Naive thymus-derived CD4-positive, alpha-beta T cell (primary cell): ENCODE data around the gene APEH. TPM values are rescaled to one million over a fixed set of nuclear protein-coding genes. Genes with fewer than 3 reads are reported as not detected.
"Not testable (repeated sequence)": the region's sequence is repeated elsewhere in the genome, so short reads cannot be mapped to it uniquely, and the experiment has no call there.

Source experiments
- ATAC-seq: fragments of 150-1000 bp; cut with Tn5 transposase; 2 replicates; pipeline ENCODE4 v1.10.0; 2021; ENCODE audit warnings: mild to moderate bottlenecking, moderate library complexity
- CTCF ChIA-PET: fragments of 350-600 bp; sonication (Branson Sonifier 250); formaldehyde crosslinking; loops from one replicate; lab custom pipeline; 2021; ENCODE audit warnings: antibody characterized with exemption; lab: Charles Lee
- POLR2A ChIA-PET: fragments of 350-600 bp; sonication (Branson Sonifier 250); formaldehyde crosslinking; loops from one replicate; lab custom pipeline; 2021; ENCODE audit warnings: antibody characterized with exemption, inconsistent platforms; lab: Charles Lee
- DNase-seq, 9 donors: peaks; one replicate each; pipeline versions ENCODE4 v3.0.0 to v3.0.0-alpha.2; 2020 to 2022; ENCODE audit warnings: mixed read lengths in 1 of 9
- H3K27ac ChIP-seq: one replicate; pipeline ENCODE4 v1.7.0; 2013; ENCODE audit warnings: mild to moderate bottlenecking, low read depth, low read length, moderate library complexity
- H3K27me3 ChIP-seq, 2 donors: one replicate each; pipeline ENCODE4 v1.7.0; 2013; ENCODE audit warnings: low read length in 2 of 2, mild to moderate bottlenecking in 2 of 2, moderate library complexity in 2 of 2; ENCODE audit not compliant: control insufficient read depth in 2 of 2, insufficient read depth in 2 of 2
- H3K36me3 ChIP-seq, 3 experiments: 1 replicate in 2 of 3; 2 replicates in 1 of 3; pipeline ENCODE4 v1.7.0; 2013; ENCODE audit warnings: low read length in 3 of 3, mild to moderate bottlenecking in 3 of 3, moderate library complexity in 1 of 3; ENCODE audit not compliant: insufficient read depth in 3 of 3, control insufficient read depth in 2 of 3
- H3K4me1 ChIP-seq, 2 donors: one replicate each; pipeline ENCODE4 v1.7.0; 2013; ENCODE audit warnings: low read length in 2 of 2, mild to moderate bottlenecking in 2 of 2, moderate library complexity in 1 of 2; ENCODE audit not compliant: control insufficient read depth in 2 of 2, insufficient read depth in 2 of 2
- H3K4me3 ChIP-seq: 2 replicates; pipeline ENCODE4 v1.7.0; 2013; ENCODE audit warnings: mild to moderate bottlenecking, low read length
- H3K9me3 ChIP-seq, 3 experiments: 1 replicate in 2 of 3; 2 replicates in 1 of 3; pipeline ENCODE4 v1.7.0; 2013; ENCODE audit warnings: low read length in 3 of 3; ENCODE audit not compliant: control insufficient read depth in 2 of 3
- H3K27ac Mint-ChIP-seq, 9 donors: one replicate each; pipeline ENCODE4 v1.8.0; 2020 to 2022; ENCODE audit warnings: mixed read lengths in 9 of 9, mild to moderate bottlenecking in 8 of 9, moderate library complexity in 5 of 9, inconsistent platforms in 2 of 9
- H3K27me3 Mint-ChIP-seq, 5 donors: one replicate each; pipeline ENCODE4 v1.8.0; 2021 to 2022; ENCODE audit warnings: mixed read lengths in 5 of 5, mild to moderate bottlenecking in 1 of 5
- H3K36me3 Mint-ChIP-seq, 5 donors: one replicate each; pipeline ENCODE4 v1.8.0; 2020 to 2022; ENCODE audit warnings: mixed read lengths in 5 of 5, mild to moderate bottlenecking in 3 of 5, inconsistent platforms in 1 of 5
- H3K4me1 Mint-ChIP-seq, 7 donors: one replicate each; pipeline ENCODE4 v1.8.0; 2020 to 2022; ENCODE audit warnings: mixed read lengths in 7 of 7, mild to moderate bottlenecking in 3 of 7, inconsistent platforms in 1 of 7
- H3K4me3 Mint-ChIP-seq, 10 donors: one replicate each; pipeline ENCODE4 v1.8.0; 2020 to 2022; ENCODE audit warnings: mild to moderate bottlenecking in 10 of 10, mixed read lengths in 10 of 10, moderate library complexity in 6 of 10, inconsistent platforms in 2 of 10
- H3K9me3 Mint-ChIP-seq, 11 donors: one replicate each; pipeline ENCODE4 v1.8.0; 2020 to 2022; ENCODE audit warnings: mixed read lengths in 11 of 11, mild to moderate bottlenecking in 4 of 11, inconsistent platforms in 1 of 11, moderate library complexity in 1 of 11
- intact Hi-C, 2 donors: fragments of 100-400 bp; cut with micrococcal nuclease; formaldehyde crosslinking; loops; one replicate each; pipeline ENCODE4 v1.15.1; 2023
- polyA plus RNA-seq, 2 donors: library from polyadenylated mRNA; unstranded; fragments of 300-500 nt; fragmentation: Illumina TruSeq; gene quantifications; one replicate each; pipeline ENCODE4 v1.2.3, GENCODE V29; 2021
- total RNA-seq, 6 experiments: library from RNA in 5 of 6; stranded (reverse) in 5 of 6; gene quantifications; 1 replicate in 5 of 6; 2 replicates in 1 of 6; pipeline ENCODE4 v1.2.3 and lab custom pipeline; 2021 to 2026

The APEH gene
- total and polyA plus RNA-seq, 7 experiments from 2014 or later, result 75.5 to 151 (median 103) TPM

DNA sequence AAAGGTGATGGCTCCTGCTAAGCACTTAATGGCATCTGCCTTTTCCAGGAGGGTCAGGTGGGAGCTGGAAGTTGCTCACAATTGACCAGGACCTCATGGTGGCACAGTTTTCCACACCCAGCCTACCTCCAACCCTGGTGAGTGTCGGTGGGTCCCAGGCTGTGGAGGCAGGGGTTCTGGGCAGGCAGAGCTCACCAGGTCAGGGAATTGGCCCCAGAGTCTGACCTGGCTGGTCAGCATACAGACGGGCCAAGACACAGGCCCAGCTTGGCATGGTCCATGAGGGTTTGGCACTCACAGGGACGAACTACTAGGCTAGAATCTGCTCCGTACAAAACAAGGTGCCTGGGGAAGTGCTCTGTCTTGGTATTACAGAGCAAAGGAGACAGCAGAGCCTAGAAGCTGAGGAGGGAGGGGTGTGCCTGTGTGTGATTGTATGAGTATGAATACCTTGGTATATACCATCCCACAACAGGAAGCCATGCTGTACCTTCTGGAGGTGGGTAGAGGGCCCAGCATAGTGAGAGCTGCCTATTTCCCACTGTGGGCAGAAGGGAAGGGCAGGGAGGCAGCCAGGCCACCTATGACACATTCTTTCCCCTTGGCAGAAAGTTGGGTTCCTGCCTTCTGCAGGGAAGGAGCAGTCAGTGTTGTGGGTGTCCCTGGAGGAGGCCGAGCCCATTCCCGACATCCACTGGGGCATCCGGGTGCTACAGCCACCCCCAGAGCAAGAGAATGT is 6.5 kb downstream of the APEH start:
- POLR2A ChIA-PET, result interaction anchor here (1.1 kb wide), 1 partner anchor 43 kb away, joined by 3 read pairs; no protein-coding TSS in a partner anchor
- H3K27me3 Mint-ChIP-seq, result no peaks in the 10 kb centered on the region
- peaks cover 2 to 32% (median 22%) of the 10 kb centered on the region in 7 donors for H3K4me1 Mint-ChIP-seq
- CTCF ChIA-PET, result interaction anchor here (0.5 to 2.0 kb wide), 2 partner anchors 12 to 141 kb away, joined by 3 to 5 read pairs; no protein-coding TSS in a partner anchor
- Histone ChIP-seq H3K9me3 (no peaks in the 10 kb centered on the region), H3K36me3 (peaks cover 9 to 86% (median 31%) of the 10 kb centered on the region in 3 experiments), H3K27me3 (no peaks in the 10 kb centered on the region), H3K4me1 (peaks cover 0 to 15% of the 10 kb centered on the region in 2 donors), H3K27ac (no peak overlapping the region), H3K4me3 (no peak overlapping the region)
- ATAC-seq (no peak), DNase-seq (no peak)
- peak overlapping the region in 1 of 10 donors; percentile 39 for H3K4me3 Mint-ChIP-seq
- peaks cover 0 to 25% (median 9%) of the 10 kb centered on the region in 5 donors for H3K36me3 Mint-ChIP-seq
- H3K27ac Mint-ChIP-seq, result no peak overlapping the region
- intact Hi-C loops, result no loop called here
- H3K9me3 Mint-ChIP-seq, result no peaks in the 10 kb centered on the region

DNA sequence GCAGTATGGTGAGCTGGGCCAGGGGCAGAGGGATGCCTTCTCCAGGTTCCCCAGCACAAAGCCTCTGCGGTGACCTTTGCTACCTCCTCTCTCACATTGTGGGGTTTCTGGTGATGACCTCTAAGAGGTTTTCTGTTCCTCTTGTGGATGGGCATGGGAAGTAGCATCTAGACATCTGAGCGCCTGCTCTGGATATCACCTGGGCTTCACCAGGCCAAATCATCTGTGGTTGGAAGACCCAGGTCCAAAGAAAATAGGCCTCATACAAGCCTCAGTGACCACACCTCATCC is 7.0 kb downstream of the APEH start:
- H3K36me3 ChIP-seq, result peaks cover 9 to 80% (median 31%) of the 10 kb centered on the region in 3 experiments
- DNase-seq (no peak), ATAC-seq (no peak)
- H3K4me3 ChIP-seq, result no peak overlapping the region
- no peaks in the 10 kb centered on the region for H3K27me3 ChIP-seq
- Mint-ChIP-seq H3K27ac (no peak overlapping the region), H3K9me3 (no peaks in the 10 kb centered on the region), H3K36me3 (peaks cover 0 to 23% (median 9%) of the 10 kb centered on the region in 5 donors), H3K27me3 (no peaks in the 10 kb centered on the region), H3K4me3 (no peak overlapping the region), H3K4me1 (peaks cover 0 to 27% (median 17%) of the 10 kb centered on the region in 7 donors)
- H3K27ac ChIP-seq, result no peak overlapping the region
- ChIA-PET POLR2A (no interaction called here), CTCF (interaction anchor here (0.8 to 2.0 kb wide), 2 partner anchors 10 to 141 kb away, joined by 3 to 5 read pairs; no protein-coding TSS in a partner anchor)
- H3K4me1 ChIP-seq, result peaks cover 0 to 10% of the 10 kb centered on the region in 2 donors
- intact Hi-C loops, result no loop called here
- no peaks in the 10 kb centered on the region for H3K9me3 ChIP-seq

DNA sequence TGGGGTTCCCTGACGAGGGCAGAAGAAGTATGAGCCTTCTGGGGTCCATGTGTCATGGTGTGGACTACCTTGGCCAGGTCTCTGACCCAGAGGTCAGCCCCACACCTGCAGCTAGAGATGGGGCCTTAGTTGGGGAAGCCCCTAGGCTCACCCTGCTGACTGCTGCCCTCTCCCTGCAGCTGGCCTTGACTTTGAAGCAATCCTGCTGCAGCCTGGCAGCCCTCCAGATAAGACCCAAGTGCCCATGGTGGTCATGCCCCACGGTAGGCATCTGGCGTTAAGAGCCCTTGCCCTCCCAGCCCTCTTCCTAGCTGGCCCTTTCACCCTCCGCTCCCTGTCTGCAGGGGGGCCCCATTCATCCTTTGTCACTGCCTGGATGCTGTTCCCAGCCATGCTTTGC is 7.4 kb downstream of the APEH start:
- H3K36me3 Mint-ChIP-seq, result peaks cover 0 to 20% (median 9%) of the 10 kb centered on the region in 5 donors
- Histone ChIP-seq H3K27me3 (no peaks in the 10 kb centered on the region), H3K9me3 (no peaks in the 10 kb centered on the region), H3K36me3 (peaks cover 9 to 77% (median 31%) of the 10 kb centered on the region in 3 experiments), H3K27ac (no peak overlapping the region), H3K4me3 (no peak overlapping the region), H3K4me1 (peaks cover 0 to 6% of the 10 kb centered on the region in 2 donors)
- peaks cover 0 to 23% (median 13%) of the 10 kb centered on the region in 7 donors for H3K4me1 Mint-ChIP-seq
- CTCF ChIA-PET, result interaction anchor here (0.8 to 2.0 kb wide), 2 partner anchors 11 to 141 kb away, joined by 3 to 5 read pairs; no protein-coding TSS in a partner anchor
- H3K27ac Mint-ChIP-seq, result no peak overlapping the region
- intact Hi-C loops, result no loop called here
- ATAC-seq, result no peak
- H3K9me3 Mint-ChIP-seq, result no peaks in the 10 kb centered on the region
- no peak overlapping the region for H3K4me3 Mint-ChIP-seq
- no peaks in the 10 kb centered on the region for H3K27me3 Mint-ChIP-seq
- no peak for DNase-seq
- POLR2A ChIA-PET, result no interaction called here

DNA sequence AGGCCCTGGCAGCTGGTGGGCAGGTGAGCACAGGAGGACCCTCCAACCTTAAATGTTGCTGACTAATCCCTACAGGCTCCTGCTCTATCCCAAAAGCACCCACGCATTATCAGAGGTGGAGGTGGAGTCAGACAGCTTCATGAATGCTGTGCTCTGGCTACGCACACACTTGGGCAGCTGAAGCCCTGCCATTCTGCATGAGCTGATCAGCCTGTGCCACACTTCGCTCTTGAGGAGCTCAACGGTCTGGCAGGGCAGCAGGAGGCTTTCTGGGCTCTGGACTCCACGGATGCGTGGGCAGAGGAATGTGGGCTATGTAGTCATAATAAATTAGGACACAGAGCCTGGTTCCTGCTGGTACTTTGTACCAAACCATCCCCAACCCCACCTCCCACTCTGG is 9.0 kb downstream of the APEH start:
- POLR2A ChIA-PET, result interaction anchor here (0.8 kb wide), 1 partner anchor 35 kb away, joined by 3 read pairs; no protein-coding TSS in a partner anchor
- ATAC-seq, result no peak

DNA sequence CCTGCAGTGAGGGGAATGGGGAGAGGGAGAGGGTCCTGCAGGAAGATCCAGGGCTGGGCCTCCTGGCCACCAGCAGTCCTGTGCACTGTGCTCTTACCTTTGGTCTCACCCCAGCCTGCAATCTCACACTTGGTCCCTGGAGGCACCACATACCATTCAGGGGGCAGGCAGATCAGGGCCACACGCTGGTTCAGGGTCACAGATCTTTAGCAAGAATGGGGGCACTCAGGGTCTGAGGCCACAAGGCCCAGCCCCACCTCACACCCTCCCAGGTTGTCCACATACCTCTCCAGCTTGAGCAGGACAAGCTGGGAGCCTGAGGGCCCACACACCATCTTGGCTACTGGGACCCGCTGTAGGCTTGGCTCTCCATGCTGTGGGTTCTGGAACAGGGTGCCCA is 10.3 kb downstream of the APEH start:
- H3K4me1 ChIP-seq, CTCF ChIA-PET, H3K27me3 ChIP-seq, H3K4me3 Mint-ChIP-seq, H3K4me3 ChIP-seq, H3K27ac Mint-ChIP-seq, POLR2A ChIA-PET, DNase-seq, intact Hi-C loops, ATAC-seq, H3K9me3 Mint-ChIP-seq, H3K27me3 Mint-ChIP-seq, H3K9me3 ChIP-seq, H3K27ac ChIP-seq: not testable (repeated sequence)
- H3K4me1 Mint-ChIP-seq, result peaks cover 9 to 25% (median 15%) of the 10 kb centered on the region in 7 donors
- H3K36me3 ChIP-seq, result peaks cover 0 to 49% (median 18%) of the 10 kb centered on the region in 3 experiments
- peaks cover 0 to 12% (median 5%) of the 10 kb centered on the region in 5 donors for H3K36me3 Mint-ChIP-seq

More for the DNA sequence above, 9.0 kb downstream of the APEH start:
- Mint-ChIP-seq H3K36me3 (peaks cover 0 to 15% (median 7%) of the 10 kb centered on the region in 5 donors), H3K27me3 (peaks cover 0 to 5% (median 0%) of the 10 kb centered on the region in 5 donors), H3K4me1 (peaks cover 0 to 15% (median 10%) of the 10 kb centered on the region in 7 donors), H3K4me3 (no peak overlapping the region), H3K27ac (no peak overlapping the region), H3K9me3 (peaks cover 0 to 2% (median 0%) of the 10 kb centered on the region in 11 donors)
- Histone ChIP-seq H3K9me3 (no peaks in the 10 kb centered on the region), H3K36me3 (peaks cover 9 to 61% (median 28%) of the 10 kb centered on the region in 3 experiments), H3K27ac (no peak overlapping the region), H3K27me3 (no peaks in the 10 kb centered on the region), H3K4me1 (no peaks in the 10 kb centered on the region), H3K4me3 (no peak overlapping the region)
- CTCF ChIA-PET, result interaction anchor here (1.0 kb wide), 1 partner anchor 11 kb away, joined by 5 read pairs; no protein-coding TSS in a partner anchor
- no peak for DNase-seq
- intact Hi-C loops, result no loop called here

DNA sequence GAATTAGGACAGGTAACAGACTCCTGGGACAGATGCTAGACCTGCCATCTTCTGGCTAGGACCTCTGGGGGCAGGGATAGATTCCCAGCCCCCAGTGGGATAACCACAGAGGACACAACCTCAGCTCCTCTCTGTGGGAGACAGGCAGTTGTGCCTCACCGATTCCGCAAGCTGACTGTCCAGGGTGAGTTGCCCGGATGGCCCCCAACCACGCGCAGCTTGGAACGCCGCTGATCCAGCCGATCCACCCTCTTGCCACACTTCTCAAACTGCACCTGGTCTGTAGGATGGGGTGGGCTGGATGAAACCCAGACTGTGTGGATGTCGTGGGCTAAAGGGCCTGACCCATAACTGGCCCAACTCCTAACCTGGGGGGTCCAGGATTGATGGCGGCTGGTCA is 11.0 kb downstream of the APEH start:
- H3K27ac Mint-ChIP-seq, H3K27me3 ChIP-seq, H3K9me3 Mint-ChIP-seq, ATAC-seq, H3K9me3 ChIP-seq, H3K4me3 ChIP-seq, H3K27me3 Mint-ChIP-seq, DNase-seq, POLR2A ChIA-PET, CTCF ChIA-PET, H3K27ac ChIP-seq, H3K4me1 ChIP-seq, H3K36me3 Mint-ChIP-seq: not testable (repeated sequence)
- H3K4me3 Mint-ChIP-seq, result peak overlapping the region in 6 of 10 donors; percentile 14 to 99 (median 44)
- peaks cover 0 to 46% (median 14%) of the 10 kb centered on the region in 3 experiments for H3K36me3 ChIP-seq
- intact Hi-C loops, result loop anchor here in 1 of 2 donors (5.0 kb wide), 1 partner anchor 37 kb away; the partner anchor contains the start of gene GMPPB
- peaks cover 9 to 27% (median 16%) of the 10 kb centered on the region in 7 donors for H3K4me1 Mint-ChIP-seq
